NCI-H2196 treated with DMSO at 0.1 percent for 48 hours (cell line): Measurements from ENCODE around the gene E2F8.
"Not testable (repeated sequence)": the region's sequence is repeated elsewhere in the genome, so short reads cannot be mapped to it uniquely, and the experiment has no call there.

ENCODE experiments used
- DNase-seq: peaks from one replicate; lab custom pipeline; 2025; ENCODE audit not compliant: unreplicated experiment; lab: John Stamatoyannopoulos, UW

The E2F8 gene, protein sequence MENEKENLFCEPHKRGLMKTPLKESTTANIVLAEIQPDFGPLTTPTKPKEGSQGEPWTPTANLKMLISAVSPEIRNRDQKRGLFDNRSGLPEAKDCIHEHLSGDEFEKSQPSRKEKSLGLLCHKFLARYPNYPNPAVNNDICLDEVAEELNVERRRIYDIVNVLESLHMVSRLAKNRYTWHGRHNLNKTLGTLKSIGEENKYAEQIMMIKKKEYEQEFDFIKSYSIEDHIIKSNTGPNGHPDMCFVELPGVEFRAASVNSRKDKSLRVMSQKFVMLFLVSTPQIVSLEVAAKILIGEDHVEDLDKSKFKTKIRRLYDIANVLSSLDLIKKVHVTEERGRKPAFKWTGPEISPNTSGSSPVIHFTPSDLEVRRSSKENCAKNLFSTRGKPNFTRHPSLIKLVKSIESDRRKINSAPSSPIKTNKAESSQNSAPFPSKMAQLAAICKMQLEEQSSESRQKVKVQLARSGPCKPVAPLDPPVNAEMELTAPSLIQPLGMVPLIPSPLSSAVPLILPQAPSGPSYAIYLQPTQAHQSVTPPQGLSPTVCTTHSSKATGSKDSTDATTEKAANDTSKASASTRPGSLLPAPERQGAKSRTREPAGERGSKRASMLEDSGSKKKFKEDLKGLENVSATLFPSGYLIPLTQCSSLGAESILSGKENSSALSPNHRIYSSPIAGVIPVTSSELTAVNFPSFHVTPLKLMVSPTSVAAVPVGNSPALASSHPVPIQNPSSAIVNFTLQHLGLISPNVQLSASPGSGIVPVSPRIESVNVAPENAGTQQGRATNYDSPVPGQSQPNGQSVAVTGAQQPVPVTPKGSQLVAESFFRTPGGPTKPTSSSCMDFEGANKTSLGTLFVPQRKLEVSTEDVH

GRCh38 chr11:19240420-19241259 lies at the start of gene E2F8:
E2F8 (minus strand) TSS chr11:19240945; CDS start chr11:19240121, 824 bp downstream.
- DNase-seq, result peak; percentile 91

- DNase-seq, result no peak
Observed at GRCh38 chr11:19290356-19290755, 49.6 kb upstream of the E2F8 start.

DNA sequence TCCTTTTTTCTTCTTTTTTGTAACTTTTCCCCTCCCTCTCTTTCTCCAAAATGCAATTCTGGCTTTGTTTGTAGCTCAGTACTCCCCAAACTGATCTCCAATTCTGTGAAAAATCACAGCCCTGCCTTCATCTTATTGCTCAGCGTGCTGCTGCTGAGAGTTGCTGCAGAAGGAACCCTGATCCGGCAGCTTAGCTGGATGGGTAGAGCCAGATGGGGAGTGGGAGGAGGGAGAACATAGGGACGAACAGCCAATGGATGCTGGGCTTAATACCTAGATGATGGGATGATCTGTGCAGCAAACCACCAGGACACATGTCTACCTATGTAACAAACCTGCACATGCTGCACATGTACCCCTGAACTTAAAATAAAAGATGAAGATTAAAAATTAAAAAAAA lies 47.5 kb upstream of the E2F8 start:
- DNase-seq, result no peak

- DNase-seq, result no peak
Observed at GRCh38 chr11:19286411-19286810, 45.7 kb upstream of the E2F8 start.

DNA sequence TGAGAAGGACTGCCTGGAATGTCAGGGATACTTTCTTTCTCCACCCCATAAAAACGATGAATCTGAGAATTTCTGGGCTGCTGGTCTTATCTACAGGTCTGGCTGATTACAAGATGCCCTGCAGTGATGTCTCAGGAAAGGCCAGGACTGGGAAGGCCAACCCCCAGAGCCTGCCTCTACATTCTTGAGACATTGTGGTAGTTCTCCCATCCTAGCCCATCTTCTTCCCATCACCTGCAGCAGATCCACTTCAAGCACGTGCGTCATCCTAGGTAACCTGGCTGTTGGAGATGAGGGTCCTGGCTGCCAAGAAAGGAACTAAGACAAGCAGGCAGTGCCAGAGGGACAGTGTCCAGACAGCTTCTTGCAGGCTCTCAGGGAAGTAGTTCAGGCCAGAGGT lies 44.1 kb upstream of the E2F8 start:
- no peak for DNase-seq

DNA sequence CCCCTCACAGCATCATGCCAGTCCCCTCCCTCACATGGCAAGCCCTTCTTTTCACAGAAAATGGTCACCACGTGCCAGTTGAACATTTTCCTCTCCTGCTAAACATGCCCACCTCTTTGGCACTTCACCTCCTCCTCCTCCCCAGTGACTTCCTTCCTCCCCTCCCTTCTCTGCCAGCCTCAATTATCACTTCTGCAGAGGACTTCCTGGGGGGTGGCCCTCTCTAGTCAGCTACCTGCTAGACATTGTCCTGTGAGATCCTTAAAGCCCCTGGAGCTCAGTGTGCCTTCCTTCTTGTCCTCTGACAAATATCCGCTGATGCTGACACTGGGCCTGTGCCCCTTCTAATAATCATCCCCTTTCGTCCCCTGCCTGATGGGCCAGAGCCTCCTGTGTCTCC lies 43.2 kb upstream of the E2F8 start:
- DNase-seq, result no peak

GRCh38 chr11:19281555-19281954 lies 40.8 kb upstream of the E2F8 start:
- no peak for DNase-seq

- no peak for DNase-seq
Observed at GRCh38 chr11:19281041-19281440, 40.3 kb upstream of the E2F8 start.

DNA sequence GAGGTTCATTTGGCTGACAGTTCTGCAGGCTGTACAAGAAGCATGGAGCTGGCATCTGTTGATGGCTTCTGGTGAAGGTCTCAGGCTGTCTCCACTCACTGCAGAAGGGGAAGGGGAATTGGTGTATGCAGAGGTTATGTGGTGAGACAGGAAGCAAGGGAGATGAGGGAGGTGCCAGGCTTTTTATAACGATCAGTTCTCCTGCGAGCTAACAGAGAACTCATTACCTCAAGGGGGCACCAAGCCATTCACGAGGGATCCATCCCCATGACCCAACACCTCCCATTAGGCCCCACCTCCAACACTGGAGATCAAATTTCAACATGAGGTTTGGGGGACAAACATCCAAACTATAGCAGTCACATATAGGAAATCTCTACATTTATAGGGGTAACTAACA lies 38.7 kb upstream of the E2F8 start:
- no peak for DNase-seq

- no peak for DNase-seq
Observed at GRCh38 chr11:19276859-19277808, 36.4 kb upstream of the E2F8 start.

- DNase-seq, result no peak
Observed at GRCh38 chr11:19275496-19275895, 34.8 kb upstream of the E2F8 start.

DNA sequence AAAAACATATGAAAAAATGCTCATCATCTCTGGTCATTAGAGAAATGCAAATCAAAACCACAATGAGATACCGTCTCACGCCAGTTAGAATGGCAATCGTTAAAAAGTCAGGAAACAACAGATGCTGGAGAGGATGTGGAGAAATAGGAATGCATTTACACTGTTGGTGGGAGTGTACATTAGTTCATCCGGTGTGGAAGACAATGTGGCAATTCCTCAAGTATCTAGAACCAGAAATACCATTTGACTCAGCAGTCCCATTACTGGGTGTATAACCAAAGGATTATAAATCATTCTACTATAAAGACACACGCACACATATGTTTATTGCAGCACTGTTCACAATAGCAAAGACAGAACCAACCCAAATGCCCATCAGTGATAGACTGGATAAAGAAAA lies 32.5 kb upstream of the E2F8 start:
- DNase-seq, result not testable (repeated sequence)

GRCh38 chr11:19268909-19269308 lies 28.2 kb upstream of the E2F8 start:
- DNase-seq, result no peak

GRCh38 chr11:19267567-19267966 lies 26.8 kb upstream of the E2F8 start:
- DNase-seq, result no peak

- no peak for DNase-seq
Observed at GRCh38 chr11:19263333-19263732, 22.6 kb upstream of the E2F8 start.

DNA sequence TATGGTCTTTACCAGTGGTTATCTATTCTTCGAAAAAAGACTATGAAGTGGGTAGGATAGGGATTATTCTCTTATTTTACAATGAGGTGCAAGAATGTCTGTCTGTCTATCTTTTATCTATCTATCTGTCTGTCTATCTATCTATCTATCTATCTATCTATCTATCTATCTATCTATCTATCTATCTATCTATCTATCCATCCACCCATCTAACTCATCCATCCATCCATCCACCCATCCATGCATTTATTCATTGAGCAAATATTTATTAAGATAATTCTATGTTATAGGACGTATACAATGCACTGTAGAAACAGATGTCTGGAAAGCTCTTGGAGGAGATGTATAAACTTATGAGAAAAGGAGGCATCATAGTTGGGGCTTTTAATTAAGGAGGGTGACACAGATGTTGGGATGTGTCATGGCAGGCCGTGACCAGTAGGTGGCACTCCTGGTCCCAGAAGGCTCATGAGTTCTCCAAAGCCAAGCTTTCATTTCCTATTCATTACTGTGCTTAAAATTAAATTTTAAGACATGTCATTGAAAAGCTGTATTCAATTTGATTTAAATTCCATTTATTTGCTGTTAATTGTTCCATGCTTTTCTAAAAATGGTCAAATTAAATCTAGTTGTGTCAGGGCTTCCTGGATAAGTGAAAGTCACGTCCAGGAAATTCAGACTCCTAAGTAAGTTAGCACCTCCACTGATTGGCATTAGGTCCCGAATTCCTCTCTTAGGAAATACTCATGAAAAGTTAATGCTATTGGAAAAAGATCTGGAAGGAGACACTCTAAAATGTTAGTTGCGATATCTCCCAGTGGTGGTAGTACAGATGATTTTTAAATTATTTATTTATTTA lies 19.0 kb upstream of the E2F8 start:
- DNase-seq, result peak; percentile 35

DNA sequence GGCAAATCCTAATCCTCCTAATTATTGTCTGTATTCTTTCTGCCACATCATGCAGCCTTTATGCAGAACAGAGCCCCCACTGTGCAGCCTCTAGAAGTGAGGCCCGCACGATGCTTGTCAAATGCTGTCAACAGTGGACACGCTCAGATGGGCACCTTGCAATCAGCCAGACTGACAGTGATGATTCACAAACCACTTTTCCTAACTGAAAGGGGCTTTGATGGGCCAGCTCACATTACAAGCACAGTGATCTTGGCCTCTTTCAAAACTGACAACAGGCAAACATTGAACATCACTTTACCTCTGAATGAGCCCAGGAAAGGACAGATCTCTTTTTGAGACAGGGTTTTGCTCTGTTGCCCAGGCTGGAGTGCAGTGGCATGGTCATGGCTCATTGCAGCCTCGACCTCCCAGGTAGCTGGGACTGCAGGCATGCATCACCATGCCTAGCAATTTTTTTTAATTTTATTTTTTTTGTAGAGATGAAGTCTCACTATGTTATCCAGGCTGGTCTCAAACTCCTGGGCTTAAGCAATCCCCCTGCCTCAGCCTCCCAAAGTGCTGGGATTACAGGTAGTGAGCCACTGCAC lies 18.0 kb upstream of the E2F8 start:
- DNase-seq, result no peak

DNA sequence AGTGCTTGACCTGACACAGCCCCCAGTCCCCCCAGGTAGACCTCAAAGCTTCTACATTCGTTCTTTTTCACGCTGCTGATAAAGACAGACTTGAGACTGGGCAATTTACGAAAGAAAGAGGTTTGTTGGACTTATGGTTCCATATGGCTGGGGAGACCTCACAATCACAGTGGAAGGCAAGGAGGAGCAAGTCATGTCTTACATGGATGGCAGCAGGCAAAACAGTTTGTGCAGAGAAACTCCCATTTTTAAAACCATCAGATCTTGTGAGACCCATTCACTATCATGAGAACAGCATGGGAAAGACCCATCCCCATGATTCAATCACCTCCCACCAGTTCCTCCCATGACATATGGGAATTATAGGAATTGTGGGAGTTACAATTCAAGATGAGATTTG lies 13.7 kb upstream of the E2F8 start:
- not testable (repeated sequence) for DNase-seq

- no peak for DNase-seq
Observed at GRCh38 chr11:19253817-19254216, 13.1 kb upstream of the E2F8 start.
